Stromal cell of bone marrow (primary cell): ENCODE results near the gene CTAGE6.
"Not testable (repeated sequence)": the region's sequence is repeated elsewhere in the genome, so short reads cannot be mapped to it uniquely, and the experiment has no call there.

Source experiments
- DNase-seq: peaks from one replicate; pipeline ENCODE4 v3.0.0-alpha.2; 2012; ENCODE audit warnings: low read depth

CTAGE6 gene, protein sequence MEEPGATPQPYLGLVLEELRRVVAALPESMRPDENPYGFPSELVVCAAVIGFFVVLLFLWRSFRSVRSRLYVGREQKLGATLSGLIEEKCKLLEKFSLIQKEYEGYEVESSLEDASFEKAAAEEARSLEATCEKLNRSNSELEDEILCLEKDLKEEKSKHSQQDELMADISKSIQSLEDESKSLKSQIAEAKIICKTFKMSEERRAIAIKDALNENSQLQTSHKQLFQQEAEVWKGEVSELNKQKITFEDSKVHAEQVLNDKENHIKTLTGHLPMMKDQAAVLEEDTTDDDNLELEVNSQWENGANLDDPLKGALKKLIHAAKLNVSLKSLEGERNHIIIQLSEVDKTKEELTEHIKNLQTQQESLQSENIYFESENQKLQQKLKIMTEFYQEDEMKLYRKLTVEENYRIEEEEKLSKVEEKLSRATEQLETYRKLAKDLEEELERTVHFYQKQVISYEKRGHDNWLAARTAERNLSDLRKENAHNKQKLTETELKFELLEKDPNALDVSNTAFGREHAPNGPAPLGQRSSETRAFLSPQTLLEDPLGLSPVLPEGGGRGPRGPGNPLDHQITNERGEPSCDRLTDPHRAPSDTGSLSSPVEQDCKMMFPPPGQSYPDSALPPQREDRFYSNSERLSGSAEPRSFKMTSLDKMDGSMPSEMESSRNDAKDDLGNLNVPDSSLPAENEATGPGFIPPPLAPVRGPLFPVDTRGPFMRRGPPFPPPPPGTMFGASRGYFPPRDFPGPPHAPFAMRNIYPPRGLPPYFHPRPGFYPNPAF

DNA sequence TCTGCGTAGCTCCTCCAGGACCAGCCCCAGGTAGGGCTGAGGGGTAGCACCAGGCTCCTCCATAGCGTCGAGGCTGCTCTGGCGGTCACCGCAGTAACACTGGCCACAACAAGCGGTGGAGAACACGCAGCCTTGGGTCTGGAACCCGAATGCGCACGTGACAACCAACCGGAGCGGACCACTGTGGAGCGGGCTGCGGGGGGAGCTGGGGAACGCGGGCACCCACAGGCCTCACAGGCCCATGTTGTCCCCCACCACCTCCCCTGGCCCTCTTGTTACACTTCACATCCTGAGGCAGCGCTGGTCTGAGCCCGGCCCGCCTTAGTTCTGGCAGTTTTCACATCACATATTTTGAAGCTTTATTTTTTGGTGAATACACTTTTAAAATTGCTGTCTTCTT is at the start of gene CTAGE6:
Gene CTAGE6, minus strand, starts transcription at position 101 of the 400 bp plus-strand sequence. Its CDS starts 38 bp downstream, at position 63.
- not testable (repeated sequence) for DNase-seq

- not testable (repeated sequence) for DNase-seq
Measured at GRCh38 chr7:143806664-143807071, 49.2 kb upstream of the CTAGE6 start.

DNA sequence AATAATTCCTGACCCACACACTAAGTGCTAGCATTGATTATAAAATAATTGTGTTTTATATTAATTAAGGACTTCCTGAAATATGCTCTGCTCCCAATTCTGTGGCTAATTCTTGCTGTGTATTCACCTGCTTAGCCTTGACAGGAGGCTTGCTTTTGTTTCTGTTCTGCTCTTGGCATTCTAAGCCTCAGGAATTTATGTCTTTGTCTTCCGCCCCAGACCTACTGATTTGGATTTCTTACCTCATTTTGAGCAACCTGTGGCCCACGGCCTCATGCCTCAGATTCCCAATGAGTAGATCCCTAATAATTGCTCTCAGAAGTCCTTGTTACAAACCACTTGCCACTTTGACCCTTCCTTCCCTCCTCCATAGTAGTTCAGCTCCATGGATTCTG is 40.4 kb upstream of the CTAGE6 start:
- not testable (repeated sequence) for DNase-seq

DNA sequence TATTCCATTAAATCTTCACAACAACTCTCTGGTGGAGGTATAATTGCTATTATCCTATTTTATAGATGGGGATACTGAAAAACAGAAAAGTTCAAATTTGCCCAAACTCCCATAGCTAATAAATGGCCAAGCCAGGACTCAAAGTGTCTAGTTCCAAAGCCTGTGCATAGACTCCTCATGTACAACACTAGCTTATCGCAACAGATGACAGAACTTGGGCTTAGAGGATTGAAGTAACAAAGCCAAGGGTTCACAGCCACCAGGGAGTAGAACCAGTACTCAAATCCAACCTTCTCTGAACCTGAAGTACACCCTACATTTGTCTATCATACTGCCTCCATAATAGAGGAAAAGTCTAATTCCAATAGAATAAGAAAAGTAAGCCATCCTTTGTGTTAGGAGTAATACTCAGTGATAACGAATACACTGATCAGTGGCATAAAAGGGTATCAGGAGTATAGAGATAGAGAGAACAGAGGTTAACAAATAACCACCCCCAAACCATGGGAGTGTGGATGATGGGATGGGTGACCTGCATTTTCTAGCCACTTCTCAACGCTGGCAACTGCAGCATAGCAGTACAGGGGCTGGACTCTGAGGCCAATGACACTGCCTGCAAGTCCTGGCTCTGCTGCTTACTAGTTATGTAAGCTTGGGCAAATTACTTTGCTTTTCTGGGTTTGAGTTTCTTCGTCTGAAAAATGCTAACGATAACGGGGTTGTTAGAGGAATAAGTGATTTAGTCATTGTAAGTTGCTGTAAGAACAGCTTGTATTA is 39.8 kb upstream of the CTAGE6 start:
- DNase-seq: not testable (repeated sequence)

- DNase-seq: not testable (repeated sequence)
Measured at GRCh38 chr7:143795653-143796052, 38.2 kb upstream of the CTAGE6 start.

DNA sequence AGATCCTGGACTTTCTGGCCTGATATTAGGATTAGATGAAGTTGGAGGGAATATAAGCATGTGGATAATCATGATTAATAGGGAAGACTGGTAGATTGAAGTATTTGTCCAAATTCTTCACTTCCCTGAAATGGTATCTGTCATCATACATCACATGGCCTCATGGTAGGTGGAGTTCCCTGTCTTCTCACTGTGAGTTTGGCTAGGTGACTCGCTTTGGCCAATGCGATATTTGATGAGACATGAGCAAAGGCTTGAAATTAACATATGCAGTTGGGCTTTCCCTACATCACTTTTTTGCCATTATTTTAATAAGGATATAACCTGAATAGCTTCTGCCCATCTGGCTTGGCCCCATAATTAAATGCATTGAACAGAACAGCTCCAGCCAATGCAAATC is 35.1 kb upstream of the CTAGE6 start:
- not testable (repeated sequence) for DNase-seq

DNA sequence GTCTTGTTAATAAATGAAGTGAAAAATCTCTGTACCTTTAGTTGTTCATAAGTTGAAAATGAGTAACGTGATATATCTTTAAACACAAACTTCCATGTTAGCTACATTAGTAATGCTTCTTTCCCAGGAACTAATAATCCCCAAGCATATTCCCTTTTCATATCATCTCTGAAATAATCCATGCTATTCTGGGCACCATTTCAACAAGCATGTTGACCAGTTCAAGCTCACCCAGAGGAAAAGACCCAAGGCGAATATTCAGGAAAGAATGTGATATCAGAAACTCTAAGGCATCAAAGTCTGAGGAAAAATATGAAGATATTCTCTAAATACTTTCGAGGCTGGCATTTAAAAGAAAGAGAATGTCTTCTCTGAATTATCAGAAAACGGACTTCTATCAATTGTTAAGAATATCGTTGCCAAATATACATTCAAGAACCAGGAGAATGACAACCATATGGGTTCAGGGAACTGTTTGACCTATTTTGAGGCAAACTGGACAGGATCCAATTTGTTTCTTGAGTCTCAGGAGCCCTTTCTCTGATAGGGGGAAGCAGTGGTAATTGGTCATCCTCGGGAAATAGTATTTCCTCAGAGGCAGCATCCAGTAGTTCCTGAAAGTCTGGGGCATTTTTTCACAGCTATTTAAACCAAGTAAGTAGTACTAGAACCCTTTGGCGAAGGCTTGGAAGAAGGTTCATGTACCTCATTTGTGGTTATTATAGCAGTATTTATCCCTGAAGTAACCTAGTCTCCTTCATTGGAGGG is 28.1 kb upstream of the CTAGE6 start:
- DNase-seq: not testable (repeated sequence)

DNA sequence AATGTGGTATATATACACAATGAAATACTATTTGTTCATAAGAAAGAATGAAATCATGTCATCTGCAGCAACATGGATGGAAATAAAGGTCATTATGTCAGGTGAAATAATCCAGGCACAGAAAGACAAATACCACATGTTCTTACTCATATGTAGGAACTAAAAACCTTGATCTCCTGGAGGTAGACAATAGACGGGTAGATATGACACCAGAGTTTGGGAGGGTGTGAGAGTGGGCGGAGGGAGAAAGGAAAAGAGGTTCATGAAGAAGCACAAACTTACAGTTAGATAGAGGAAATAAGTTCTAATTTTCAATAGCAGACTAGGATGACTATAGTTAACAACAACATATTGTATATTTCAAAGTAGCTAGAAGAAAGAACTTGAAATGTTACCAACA is 22.1 kb upstream of the CTAGE6 start:
- DNase-seq: not testable (repeated sequence)

GRCh38 chr7:143772738-143773468 is 15.4 kb upstream of the CTAGE6 start:
- not testable (repeated sequence) for DNase-seq

GRCh38 chr7:143767531-143767930 is 10.0 kb upstream of the CTAGE6 start:
- not testable (repeated sequence) for DNase-seq

DNA sequence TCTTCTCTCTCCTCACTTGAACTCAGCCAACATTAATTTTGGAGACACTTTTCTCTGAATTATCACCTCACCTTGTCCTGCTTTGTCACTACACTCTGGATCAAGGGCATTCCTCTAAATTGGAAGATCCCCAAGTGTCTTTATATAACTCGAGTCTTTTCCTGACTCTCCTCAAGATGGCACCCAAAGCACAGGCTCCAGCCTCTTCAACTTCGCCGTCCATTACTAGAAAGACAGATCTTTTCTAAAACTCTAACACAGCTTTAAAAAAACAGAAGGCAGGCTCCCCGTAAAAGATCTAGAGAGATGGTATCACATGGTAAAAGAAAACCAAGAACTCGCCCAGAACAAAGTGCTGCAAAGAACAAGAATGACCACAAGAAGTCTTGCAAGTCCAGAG is 8.2 kb upstream of the CTAGE6 start:
- not testable (repeated sequence) for DNase-seq

GRCh38 chr7:143763065-143763464 is 5.6 kb upstream of the CTAGE6 start:
- DNase-seq: not testable (repeated sequence)

DNA sequence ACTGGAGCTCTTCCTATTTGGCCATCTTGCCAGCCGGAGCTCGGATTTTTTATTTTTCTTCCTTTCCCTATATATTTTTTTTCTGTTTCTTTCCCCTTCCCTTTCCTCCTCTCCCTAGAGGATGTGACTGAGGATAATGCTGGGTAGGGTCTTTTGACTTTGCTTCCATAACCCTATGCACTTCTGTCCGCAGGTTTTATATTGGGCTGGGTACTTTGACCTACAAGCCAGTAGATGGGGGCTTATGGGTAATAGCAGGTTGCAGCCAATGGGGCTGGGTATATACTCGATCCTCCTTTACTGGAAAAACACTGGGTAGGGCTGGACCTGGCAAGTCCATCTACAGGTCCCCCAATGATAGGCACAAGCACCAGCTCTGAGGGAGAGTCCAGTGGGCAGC is 12.2 kb downstream of the CTAGE6 start:
- DNase-seq: not testable (repeated sequence)

- DNase-seq: peak; percentile 39
Measured at GRCh38 chr7:143737037-143737819, 20.3 kb downstream of the CTAGE6 start.

- no peak for DNase-seq
Measured at GRCh38 chr7:143735962-143736361, 21.5 kb downstream of the CTAGE6 start.

DNA sequence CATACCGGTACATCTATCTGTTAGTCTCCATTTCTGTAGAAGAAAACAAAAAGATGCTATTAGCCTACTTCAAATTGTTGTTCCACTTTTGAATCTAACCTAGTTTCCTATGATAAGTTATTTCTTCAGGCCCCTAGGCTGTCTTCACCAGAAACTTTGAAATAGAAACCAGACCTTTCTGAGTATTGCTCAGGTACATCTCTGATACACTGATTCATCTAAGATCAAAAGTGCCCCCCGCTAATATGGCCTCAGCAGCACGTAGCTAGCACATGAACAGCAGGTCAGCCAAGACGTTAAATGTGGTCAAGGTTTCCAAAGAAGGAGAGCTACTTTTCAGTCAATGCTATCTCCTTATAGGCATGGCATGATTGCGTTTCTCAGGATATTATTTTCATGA is 23.6 kb downstream of the CTAGE6 start:
- DNase-seq: no peak

GRCh38 chr7:143728333-143728862 is 29.1 kb downstream of the CTAGE6 start:
- DNase-seq: no peak

DNA sequence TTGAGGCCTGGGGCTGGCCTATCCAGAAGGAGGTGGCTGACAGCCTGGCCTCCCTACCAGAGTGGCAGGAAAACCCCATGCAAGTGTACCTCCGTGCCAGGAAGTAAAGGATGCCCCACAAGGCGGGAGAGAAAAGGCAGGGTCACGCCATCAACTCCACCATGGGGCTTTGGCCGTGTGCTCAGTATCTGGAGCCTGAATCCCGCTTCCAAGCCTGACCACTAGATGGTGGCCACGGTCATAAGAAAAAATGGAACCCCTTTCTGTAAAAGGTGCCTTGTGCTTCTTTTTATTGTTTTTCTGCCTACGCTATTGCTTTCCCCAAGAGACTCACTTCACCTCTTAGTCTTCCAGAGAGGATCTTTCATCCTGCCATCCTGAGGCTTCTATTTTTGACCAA is 29.9 kb downstream of the CTAGE6 start:
- DNase-seq: not testable (repeated sequence)

DNA sequence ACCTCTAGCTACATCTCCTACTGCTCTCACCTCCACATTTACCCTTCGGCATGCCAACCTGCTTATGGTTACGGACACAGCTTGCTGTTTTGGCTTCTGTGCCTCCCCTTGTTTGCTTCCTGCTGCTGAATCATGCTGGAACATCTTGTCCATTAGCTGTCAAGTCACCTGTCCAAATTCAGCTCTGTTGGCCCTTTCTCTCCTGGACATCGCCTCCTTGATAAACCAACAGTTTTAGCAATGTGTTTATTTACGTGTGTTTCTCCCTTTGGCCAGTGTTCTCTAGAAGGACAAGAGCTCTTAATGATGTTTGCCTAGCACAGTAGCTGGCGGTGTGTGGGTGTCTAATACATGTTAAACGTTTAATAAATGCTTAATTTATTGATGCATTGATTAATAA is 31.4 kb downstream of the CTAGE6 start:
- not testable (repeated sequence) for DNase-seq

GRCh38 chr7:143720335-143720734 is 37.2 kb downstream of the CTAGE6 start:
- DNase-seq: not testable (repeated sequence)
